GM10248 (cell line): ENCODE results near the gene YES1.

Experiments
- CTCF ChIA-PET: fragments of 300-600 bp; sonication (Branson Sonifier 250); formaldehyde crosslinking; extraction: SDS; loops from one replicate; lab custom pipeline; 2021; ENCODE audit warnings: antibody characterized with exemption; lab: Yijun Ruan, JAX
- POLR2A ChIA-PET: fragments of 350-650 bp; sonication (Branson Sonifier 250); formaldehyde crosslinking; extraction: SDS; loops from one replicate; lab custom pipeline; 2020; ENCODE audit warnings: antibody characterized with exemption; lab: Yijun Ruan, JAX
- DNase-seq: peaks from one replicate; pipeline ENCODE4 v3.0.0; 2012; ENCODE audit errors: extremely low spot score
- TF ChIP-seq, protein P1 (sequence below): IDR thresholded peaks from 2 replicates; pipeline ENCODE4 v1.5.1; 2012; ENCODE audit warnings: mild to moderate bottlenecking, low read depth; ENCODE audit errors: extremely low read depth, missing control alignments, control extremely low read depth

Gene YES1

DNA sequence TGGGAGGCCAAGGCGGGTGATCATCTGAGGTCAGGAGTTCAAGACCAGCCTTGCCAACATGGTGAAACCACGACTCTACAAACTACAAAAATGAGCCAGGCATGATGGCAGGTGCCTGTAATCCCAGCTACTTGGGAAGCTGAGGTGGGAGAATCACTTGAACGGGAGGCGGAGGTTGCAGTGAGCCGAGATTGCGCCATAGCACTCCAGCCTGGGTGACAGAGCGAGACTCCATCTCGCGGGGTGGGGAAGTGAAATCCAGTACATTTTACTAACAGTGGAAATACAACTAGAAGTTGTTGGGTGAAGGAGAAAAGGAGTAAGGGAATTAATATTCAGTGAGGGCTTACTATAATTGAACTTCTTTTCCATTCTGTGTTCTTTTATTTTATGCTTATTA is 86.4 kb downstream of the YES1 start:
- TF ChIP-seq, protein P1, sequence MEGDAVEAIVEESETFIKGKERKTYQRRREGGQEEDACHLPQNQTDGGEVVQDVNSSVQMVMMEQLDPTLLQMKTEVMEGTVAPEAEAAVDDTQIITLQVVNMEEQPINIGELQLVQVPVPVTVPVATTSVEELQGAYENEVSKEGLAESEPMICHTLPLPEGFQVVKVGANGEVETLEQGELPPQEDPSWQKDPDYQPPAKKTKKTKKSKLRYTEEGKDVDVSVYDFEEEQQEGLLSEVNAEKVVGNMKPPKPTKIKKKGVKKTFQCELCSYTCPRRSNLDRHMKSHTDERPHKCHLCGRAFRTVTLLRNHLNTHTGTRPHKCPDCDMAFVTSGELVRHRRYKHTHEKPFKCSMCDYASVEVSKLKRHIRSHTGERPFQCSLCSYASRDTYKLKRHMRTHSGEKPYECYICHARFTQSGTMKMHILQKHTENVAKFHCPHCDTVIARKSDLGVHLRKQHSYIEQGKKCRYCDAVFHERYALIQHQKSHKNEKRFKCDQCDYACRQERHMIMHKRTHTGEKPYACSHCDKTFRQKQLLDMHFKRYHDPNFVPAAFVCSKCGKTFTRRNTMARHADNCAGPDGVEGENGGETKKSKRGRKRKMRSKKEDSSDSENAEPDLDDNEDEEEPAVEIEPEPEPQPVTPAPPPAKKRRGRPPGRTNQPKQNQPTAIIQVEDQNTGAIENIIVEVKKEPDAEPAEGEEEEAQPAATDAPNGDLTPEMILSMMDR, result no peak
- DNase-seq, result no peak
- ChIA-PET CTCF (interaction anchor here (1.1 to 1.6 kb wide), 4 partner anchors 13 to 114 kb away, joined by 3 to 7 read pairs (median 4); partner anchors contain the start of gene ENOSF1), POLR2A (no interaction called here)

DNA sequence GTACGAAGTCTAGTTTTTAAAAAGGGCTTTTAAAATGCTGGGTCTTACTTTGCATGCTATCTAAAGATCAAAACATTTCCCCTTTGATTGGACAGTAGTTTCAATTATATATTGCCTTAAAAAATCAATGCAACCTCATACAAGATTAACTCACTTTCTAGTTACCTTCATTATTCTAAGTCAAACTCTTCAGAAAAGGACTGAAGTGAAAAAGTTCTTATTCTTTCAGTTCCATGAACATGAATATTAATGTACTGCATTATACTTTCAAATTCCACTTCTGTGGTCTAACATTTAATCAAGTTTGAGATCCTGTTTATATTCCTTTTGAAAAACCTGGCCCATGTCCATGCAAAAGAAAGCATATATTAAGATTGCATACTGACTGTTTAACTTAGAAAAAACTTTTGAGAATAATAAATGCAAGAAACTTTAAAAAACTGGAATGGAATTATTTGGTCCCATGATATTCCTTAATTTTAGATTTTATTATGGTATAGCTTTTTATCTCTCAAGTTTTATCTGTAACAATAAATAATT is 88.4 kb downstream of the YES1 start:
- no peak for DNase-seq
- POLR2A ChIA-PET, result no interaction called here
- TF ChIP-seq, protein P1, result no peak
- CTCF ChIA-PET, result interaction anchor here (0.9 to 2.0 kb wide), 3 partner anchors 8 to 17 kb away, joined by 3 to 7 read pairs (median 5); partner anchors contain the start of gene ENOSF1

DNA sequence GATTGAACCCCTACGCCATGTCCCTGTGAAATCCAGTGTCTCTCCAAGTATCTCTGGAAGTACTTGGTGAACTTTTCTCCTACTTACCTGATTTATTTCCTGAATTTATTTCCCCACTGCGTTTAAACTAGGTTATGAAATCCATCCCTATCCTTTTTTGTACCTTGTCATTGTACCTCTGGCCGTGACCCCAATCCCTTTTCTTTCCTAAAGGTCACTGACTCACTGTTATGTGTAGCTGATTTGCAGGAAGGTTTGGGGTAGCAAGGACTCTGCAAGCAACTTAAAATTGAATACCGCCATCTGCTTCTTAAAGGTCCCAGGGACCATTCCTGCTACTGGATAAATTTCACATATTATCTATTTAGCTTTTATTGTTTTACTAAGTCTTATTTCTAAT is 95.0 kb downstream of the YES1 start:
- TF ChIP-seq, protein P1, result no peak
- ChIA-PET POLR2A (no interaction called here), CTCF (interaction anchor here (1.0 to 1.9 kb wide), 4 partner anchors 14 to 122 kb away, joined by 3 to 5 read pairs (median 4); no protein-coding TSS in a partner anchor)
- DNase-seq, result no peak

DNA sequence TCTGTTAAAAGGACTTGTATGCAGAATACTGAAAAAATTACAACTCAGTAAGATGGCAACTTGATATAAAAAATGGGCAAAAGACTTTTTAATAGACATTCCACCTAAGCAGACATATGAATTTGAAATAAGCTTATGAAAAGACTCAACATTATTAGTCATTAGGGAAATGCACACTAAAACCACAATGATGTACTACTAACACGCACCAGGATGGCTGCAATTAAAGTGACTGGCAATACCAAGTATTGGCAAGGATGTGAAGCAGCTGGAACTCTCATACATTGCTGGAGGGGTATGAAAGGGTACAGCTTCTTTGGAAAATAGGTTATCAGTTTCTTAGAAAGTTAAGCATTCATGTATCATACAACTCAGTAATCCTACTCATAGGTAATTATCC is 96.4 kb downstream of the YES1 start:
- DNase-seq, result no peak
- POLR2A ChIA-PET, result no interaction called here
- TF ChIP-seq, protein P1, result no peak
- CTCF ChIA-PET, result interaction anchor here (0.8 to 1.6 kb wide), 9 partner anchors 8 to 124 kb away, joined by 3 to 6 read pairs (median 4); no protein-coding TSS in a partner anchor

DNA sequence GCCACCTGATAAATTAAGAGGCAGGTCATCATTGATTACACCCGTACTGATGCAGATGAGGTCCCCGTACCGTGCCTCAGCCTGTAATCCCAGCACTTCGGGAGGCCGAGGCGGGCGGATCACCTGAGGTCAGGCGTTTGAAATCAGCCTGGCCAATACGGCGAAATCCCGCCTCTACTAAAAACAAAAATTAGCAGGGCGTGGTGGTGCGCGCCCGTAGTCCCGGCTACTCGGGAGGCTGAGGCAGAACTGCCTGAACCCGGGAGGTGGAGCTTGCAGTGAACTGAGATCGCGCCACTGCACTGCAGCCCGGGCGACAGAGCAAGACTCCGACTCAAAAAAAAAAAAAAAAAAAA is 98.9 kb downstream of the YES1 start:
- DNase-seq, result no peak
- TF ChIP-seq, protein P1, result no peak
- POLR2A ChIA-PET, result interaction anchor here (0.7 to 1.2 kb wide), 3 partner anchors 10 to 76 kb away, joined by 3 to 5 read pairs (median 4); no protein-coding TSS in a partner anchor
- CTCF ChIA-PET, result interaction anchor here (0.6 to 2.3 kb wide), 26 partner anchors 8 to 133 kb away, joined by 3 to 25 read pairs (median 4); no protein-coding TSS in a partner anchor

DNA sequence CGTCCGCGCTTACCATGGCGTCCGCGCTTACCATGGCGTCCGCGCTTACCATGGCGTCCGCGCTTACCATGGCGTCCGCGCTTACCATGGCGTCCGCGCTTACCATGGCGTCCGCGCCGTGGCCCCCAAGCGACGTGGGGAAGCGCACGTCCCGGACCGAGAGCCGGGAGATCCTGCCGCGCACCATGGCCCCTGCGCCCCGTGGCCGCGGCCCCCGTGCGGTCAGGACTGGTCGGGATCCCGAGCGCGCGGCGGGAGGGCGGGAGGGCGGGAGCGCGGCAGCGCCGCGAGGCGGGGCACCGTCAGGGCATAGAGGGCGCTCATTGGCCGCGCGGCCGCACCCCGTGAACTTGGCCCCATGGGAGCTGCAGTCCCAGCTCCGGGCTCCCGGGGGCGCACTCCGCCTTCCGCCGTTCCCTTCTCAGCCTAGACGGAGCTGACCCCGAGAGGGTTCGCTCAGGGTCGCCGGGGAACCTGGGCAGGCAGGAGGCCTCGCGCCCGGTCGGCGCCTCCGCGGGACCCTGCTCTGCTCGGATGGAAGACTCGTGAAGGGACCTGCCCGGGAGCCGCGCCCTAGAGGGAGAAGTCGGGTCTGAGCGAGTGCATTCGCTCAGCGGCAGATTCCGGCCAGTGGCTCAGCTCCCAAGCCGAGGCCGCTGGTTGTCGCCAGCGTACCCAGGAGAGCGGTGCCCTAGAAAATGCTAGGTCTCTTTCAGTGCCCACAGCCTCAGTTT is 99.5 kb downstream of the YES1 start, which contains the start of gene ENOSF1:
Gene ENOSF1, minus strand, starts transcription at position 230 of the 734 bp plus-strand sequence. Its CDS starts 43 bp downstream, at position 187.
- POLR2A ChIA-PET, result interaction anchor here (0.9 to 1.2 kb wide), 2 partner anchors 9 to 20 kb away, joined by 3 to 5 read pairs; no protein-coding TSS in a partner anchor
- DNase-seq, result peak; percentile 93
- TF ChIP-seq, protein P1, result peak; percentile 83
- CTCF ChIA-PET, result interaction anchor here (0.6 to 2.3 kb wide), 29 partner anchors 8 to 134 kb away, joined by 3 to 25 read pairs (median 4); no protein-coding TSS in a partner anchor
